ENCODE measurements around the gene CELA1.
A peak's percentile ranks its signal among the peaks of the same experiment; 100 is the strongest.
"Not testable (repeated sequence)": the region's sequence is repeated elsewhere in the genome, so short reads cannot be mapped to it uniquely, and the experiment has no call there.

CELA1 gene

DNA sequence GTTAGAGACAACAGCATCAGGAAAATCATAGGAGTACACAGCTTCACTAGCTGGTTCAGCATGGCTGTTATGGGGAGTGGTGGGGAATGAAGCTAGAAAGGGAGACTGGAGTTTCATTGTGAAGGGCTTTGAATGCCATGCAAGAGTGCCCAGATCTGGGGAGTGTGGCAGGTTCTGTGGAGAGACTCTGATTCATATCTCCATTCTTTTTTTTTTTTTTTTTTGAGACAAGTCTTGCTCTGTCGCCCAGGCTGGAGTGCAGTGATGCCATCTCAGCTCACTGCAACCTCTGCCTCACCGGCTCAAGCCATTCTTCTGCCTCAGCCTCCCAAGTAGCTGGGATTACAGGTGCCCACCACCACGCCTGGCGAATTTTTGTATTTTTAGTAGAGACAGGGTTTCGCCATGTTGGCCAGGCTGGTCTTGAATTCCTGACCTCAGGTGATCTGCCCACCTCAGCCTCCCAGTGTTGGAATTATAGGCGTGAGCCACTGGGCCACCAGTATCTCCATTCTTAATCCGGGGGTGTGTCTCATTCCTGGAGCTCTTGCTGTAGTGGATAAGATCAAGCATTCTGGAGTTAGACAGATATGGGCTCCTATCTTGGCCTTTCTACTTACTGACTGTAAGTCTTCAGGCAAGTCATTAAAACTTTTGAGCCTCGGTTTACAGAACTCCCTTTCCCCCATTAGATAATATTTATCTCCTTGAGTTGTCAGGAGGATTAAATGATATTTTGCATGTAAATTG, 28.2 kb downstream of the CELA1 start:
- peak; percentile 19 for DNase-seq (ENCODE audit: low read depth)

DNA sequence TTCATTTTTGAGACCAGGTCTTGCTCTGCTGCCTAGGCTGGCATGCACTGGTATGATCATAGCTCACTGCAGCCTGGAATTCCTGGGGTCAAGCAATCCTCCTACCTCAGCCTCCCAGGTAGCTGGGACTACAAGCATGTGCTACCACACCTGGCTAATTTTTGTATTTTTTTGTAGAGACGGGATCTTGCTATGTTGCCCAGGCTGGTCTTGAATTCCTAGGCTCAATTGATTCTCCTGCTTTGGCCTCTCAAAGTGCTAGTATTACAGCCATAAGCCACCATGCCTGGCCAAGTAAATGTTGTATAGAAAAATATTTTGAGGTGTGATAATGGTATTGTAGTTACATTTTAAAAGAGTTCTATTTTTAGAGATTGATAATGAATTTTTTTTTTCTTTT, 35.1 kb downstream of the CELA1 start:
- no peak for DNase-seq (ENCODE audit: low read depth)

DNA sequence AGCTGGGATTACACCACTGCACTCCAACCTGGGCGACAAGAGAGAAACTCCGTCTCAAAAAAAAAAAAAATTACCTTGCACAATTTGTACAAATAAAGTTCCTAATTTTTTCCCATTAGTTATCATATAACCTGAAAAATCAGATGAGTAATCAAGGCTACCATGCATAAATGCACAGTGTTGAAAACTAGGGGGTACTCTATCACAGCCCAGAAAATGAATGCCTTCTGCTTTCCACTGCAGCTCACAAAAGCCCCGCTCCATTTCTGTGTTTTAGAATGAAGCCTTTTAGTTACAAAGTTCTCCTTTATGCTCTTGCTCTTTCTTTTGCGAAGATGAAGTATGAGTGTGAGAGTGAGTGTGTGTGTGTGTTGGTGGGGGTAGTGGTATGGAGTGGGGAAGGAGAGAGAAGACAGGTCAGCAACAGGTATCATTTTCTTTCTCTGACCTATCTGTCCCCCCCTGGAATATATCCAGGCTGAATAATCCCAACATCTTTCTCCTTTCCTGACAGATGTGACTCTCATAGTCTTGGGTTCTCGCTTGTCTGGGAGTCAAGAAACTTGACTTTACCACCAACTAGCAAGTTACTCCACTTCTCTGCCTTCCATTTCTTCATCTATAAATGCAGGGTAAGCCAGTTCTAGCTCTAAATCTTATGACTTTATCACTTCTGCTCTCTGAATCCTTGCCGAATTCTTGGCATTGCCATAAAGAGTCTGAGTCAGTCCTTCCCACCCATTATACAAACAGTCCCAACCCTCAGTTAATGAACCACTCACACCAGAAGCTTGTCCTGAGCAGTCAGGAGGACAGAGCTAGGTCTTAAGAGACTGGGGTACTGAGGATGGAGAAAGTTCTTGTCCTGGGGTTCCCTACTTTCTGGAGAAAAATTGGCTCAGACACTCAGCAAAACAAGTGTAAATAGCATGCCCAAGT, 38.6 kb downstream of the CELA1 start:
- DNase-seq (ENCODE audit: low read depth) = peak; percentile 77

DNA sequence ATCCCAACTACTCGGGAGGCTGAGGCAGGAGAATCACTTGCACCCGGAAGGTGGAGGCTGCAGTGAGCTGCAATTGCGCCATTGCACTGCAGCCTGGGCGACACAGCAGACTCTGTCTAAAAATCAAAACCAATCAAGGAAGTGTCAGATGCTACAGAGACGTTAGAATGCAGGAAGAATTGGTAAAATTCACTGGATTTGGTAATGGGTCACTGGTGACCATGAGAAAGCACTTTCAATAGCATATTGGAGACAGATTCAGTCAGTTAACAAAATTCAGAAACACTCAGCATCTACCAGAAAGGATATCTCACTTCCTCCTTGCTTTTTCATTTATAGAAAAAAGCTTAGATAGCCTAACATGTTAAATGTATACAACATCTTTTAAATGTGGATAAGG, 40.0 kb downstream of the CELA1 start:
- no peak for DNase-seq (ENCODE audit: low read depth)

DNA sequence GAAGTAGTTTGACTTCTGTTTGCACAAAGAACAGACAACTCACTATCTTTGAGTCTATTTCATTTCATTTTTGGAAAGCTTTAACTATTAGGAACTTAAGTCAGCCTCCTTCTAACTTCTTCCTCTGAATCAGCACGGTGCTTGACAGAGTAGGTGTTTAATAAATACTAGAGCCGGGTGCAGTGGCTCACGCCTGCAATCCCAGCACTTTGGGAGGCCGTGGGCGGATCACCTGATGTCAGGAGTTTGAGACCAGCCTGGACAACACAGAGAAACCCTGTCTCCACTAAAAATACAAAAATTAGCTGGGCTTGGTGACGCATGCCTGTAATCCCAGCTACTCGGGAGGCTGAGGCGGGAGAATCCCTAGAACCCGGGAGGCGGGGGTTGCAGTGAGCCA, 45.7 kb downstream of the CELA1 start:
- DNase-seq (ENCODE audit: low read depth) = not testable (repeated sequence)

DNA sequence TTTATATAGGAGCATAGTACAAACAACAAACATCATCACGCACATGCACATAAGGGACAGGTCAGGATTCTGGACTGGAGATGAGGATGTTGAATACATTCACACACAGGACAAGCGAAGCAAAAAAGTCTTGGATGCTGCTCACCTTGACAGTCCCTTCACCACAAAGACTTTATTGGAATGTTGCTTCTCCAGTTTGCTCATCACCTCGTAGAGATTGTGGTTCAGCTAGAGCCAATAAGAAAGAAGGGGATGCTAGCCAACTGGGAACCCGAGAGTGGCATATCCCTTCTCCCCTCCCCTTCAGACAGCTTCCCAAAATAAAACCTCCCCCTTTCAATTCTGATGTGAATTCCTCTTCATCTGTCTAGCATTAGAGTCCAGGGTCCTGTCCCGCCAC, 50.8 kb downstream of the CELA1 start:
- DNase-seq (ENCODE audit: low read depth) = no peak

DNA sequence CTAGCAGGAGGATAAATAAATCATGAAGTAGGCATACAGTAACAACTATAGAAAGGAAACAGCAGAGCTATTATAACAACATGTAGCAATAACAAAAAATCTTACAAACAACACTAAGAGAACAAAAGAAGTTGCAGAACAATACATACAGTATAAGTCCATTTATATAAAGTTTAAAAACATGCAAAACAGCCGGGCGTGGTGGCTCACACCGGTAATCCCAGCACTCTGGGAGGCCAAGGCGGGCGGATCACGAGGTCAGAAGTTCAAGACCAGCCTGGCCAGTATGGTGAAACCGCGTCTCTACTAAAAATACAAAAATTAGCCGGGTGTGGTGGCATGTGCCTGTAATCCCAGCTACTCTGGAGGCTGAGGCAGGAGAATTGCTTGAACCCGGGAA, 52.4 kb downstream of the CELA1 start:
- DNase-seq (ENCODE audit: low read depth) = not testable (repeated sequence)

DNA sequence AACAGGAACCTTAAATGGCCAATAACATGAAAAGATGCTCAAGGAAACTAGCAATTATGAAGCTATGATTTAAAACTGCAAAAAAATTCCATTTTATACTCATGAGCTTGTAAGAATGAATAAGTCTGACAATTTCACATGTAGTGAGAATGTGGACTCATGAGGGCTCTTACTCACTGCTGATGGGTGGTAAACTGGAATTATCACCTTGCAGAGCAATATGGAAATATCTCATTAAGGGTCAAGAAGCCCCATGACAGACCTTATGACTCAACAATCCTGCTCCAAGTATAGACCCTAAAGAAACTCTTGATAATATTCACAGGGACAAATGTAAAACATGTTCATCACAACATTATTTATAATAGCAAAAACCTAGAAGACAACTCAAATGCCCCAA, 52.8 kb downstream of the CELA1 start:
- peak; percentile 16 for DNase-seq (ENCODE audit: low read depth)

DNA sequence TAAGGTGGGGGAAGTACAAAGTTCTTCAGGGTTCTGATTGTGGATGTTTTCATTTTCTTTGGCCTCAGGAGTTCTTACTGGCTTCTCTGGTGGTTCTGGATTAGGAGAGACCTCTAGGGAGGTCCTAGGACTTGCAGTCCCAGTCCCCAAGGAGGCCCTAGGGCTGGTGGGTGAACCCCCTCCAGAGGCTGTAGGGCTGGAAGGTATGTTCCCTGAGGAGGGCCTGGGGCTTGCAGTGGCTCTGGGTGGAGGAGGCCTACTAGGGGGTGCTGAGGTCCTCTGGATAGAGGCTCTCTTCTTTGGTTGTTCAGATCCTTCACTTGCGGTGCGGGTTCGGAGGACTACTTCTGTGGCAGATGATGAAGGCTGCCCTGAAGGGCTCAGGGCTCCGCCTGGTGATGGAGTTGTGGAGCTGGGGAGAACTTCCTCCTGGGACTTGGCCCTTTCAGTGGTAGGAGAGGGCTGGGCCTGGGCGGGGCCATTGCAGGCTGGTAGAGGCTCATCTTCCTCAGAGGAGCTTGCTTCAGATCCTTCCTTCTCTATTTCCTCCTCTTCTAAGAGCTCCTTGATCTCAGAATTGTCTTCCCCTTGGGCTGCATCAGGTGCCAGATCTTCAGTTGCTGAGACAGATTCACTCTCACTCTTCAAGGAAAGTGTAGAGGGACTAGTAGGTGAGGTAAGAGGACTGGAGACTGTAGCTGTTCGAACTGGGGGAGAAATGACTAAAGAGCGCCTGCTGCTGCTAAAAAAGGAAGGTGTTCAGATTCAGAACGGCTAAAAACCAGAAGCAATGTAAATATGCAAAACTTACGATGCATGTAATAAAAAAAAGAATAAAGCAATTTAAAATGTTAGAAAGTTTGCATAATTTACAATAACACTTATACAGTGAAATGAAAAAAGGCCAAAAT, 54.6 kb downstream of the CELA1 start:
- DNase-seq (ENCODE audit: low read depth) = not testable (repeated sequence)

DNA sequence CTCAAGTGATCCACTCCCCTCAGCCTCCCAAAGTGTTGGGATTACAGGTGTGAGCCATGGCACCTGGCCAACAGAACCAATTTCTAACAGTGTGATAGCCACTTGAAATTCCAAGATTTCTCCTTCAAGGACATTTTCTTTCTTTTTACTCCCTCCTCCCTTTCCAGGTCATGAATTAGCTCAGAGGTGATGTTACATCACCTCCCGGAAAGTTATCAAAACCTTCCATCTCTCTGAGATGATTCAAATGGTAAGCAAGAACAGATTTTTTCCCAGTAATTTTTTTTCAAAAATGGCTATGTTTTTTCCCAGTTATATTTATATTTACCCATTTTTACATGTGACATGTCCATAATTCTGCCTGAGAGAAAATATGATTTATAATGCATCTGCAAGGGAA, 60.6 kb downstream of the CELA1 start:
- DNase-seq (ENCODE audit: low read depth) = no peak

DNA sequence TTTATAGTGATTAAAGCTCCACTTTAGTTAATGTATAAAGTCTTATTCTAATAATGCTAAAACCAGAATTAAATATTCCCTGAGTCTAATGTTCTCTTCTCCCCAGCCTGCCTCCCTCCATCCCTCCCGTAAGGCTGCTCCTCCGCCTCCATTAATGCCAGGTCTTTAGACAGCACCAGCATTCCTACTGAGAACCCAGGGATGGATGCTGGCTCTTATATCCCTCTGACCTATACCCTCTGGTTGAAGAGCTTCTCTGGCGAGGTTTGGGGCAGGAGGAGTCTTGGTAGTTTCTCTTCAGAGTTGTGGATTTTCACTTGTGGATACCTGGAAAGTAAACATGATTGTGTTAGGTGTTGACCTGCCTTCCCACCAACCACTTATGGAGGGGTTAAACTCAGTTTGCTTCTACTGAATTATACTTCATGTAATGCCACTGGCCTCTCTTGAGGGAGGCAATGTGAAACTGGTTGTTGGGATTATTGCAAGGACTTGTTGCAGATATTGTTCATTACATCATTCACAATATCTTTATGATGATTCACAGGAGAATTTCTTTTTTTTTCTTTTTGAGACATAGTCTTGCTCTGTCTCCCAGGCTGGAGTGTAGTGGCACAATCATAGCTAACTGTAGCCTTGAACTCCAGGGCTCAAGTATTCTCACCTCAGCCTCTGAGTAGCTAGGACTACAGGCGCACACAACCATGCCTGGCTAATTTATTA, 65.1 kb downstream of the CELA1 start:
- peak; percentile 82 for DNase-seq (ENCODE audit: low read depth)
